OCI-LY1 (cell line): ENCODE measurements around the gene FTCD.
"Not testable (repeated sequence)": the region's sequence is repeated elsewhere in the genome, so short reads cannot be mapped to it uniquely, and the experiment has no call there.

Source experiments
- H2AFZ ChIP-seq: fragments of 200-600 bp; sonication (generic), shearing (Covaris generic); 2 replicates; pipeline ENCODE4 v1.6.0; 2014; ENCODE audit warnings: antibody characterized with exemption, mild to moderate bottlenecking, low read length
- H3F3A ChIP-seq: fragments of 200-600 bp; sonication (generic), shearing (Covaris generic); 2 replicates; pipeline ENCODE4 v1.6.0; 2014; ENCODE audit warnings: mild to moderate bottlenecking, antibody characterized with exemption, low read length, moderate library complexity; ENCODE audit not compliant: insufficient read depth
- H3K27ac ChIP-seq: fragments of 200-600 bp; sonication (generic); 2 replicates; pipeline ENCODE4 v1.5.1; 2014; ENCODE audit warnings: low read length, mixed run types, mild to moderate bottlenecking, low read depth; ENCODE audit not compliant: poor library complexity, severe bottlenecking
- H3K27me3 ChIP-seq: fragments of 200-600 bp; sonication (generic); 2 replicates; pipeline ENCODE4 v1.6.0; 2014; ENCODE audit warnings: antibody characterized with exemption, mild to moderate bottlenecking, low read length, moderate library complexity; ENCODE audit not compliant: insufficient read depth
- H3K36me3 ChIP-seq: fragments of 200-600 bp; sonication (generic); 2 replicates; pipeline ENCODE4 v1.6.1; 2014; ENCODE audit warnings: mild to moderate bottlenecking, antibody characterized with exemption, low read length, moderate library complexity, mixed read lengths; ENCODE audit not compliant: insufficient read depth
- H3K4me1 ChIP-seq: fragments of 200-600 bp; sonication (generic); 2 replicates; pipeline ENCODE4 v1.5.1; 2014; ENCODE audit warnings: mild to moderate bottlenecking, low read length, moderate library complexity; ENCODE audit not compliant: insufficient read depth, severe bottlenecking
- H3K4me2 ChIP-seq: fragments of 200-600 bp; sonication (generic), shearing (Covaris generic); 2 replicates; pipeline ENCODE4 v1.6.1; 2014; ENCODE audit warnings: low read length
- H3K4me3 ChIP-seq: fragments of 200-600 bp; sonication (generic); 2 replicates; pipeline ENCODE4 v1.5.1; 2014; ENCODE audit warnings: low read length, low read depth, mild to moderate bottlenecking, mixed read lengths; ENCODE audit not compliant: poor library complexity, severe bottlenecking
- H3K79me2 ChIP-seq: fragments of 200-600 bp; shearing (Covaris generic); 2 replicates; pipeline ENCODE4 v1.6.1; 2016; ENCODE audit warnings: mixed run types, low read length, mixed read lengths; ENCODE audit not compliant: insufficient read depth
- H3K9ac ChIP-seq: fragments of 200-600 bp; sonication (generic), shearing (Covaris generic); 2 replicates; pipeline ENCODE4 v1.6.1; 2014; ENCODE audit warnings: mild to moderate bottlenecking, low read length, mixed read lengths
- H3K9me2 ChIP-seq: fragments of 200-600 bp; sonication (generic), shearing (Covaris generic); 2 replicates; pipeline ENCODE4 v1.6.1; 2014; ENCODE audit warnings: low read depth, mild to moderate bottlenecking, low read length, mixed read lengths
- H3K9me3 ChIP-seq: fragments of 200-600 bp; shearing (Covaris generic); 2 replicates; pipeline ENCODE4 v1.6.1; 2014; ENCODE audit warnings: low read length, mixed read lengths
- H4K20me1 ChIP-seq: fragments of 200-600 bp; sonication (generic), shearing (Covaris generic); 2 replicates; pipeline ENCODE4 v1.6.0; 2016; ENCODE audit warnings: mild to moderate bottlenecking, low read length; ENCODE audit not compliant: insufficient read depth
- CTCF ChIP-seq: fragments of 200-600 bp; sonication (generic), shearing (Covaris generic); IDR thresholded peaks from 2 replicates; pipeline ENCODE4 v1.5.1; 2017; ENCODE audit warnings: mild to moderate bottlenecking, antibody characterized with exemption, low read length, moderate library complexity, mixed read lengths
- EZH2 ChIP-seq: fragments of 200-600 bp; sonication (generic), shearing (Covaris generic); IDR thresholded peaks from 2 replicates; pipeline ENCODE4 v1.8.0; 2017; ENCODE audit warnings: borderline replicate concordance, mixed run types, mild to moderate bottlenecking, antibody characterized with exemption, low read length, moderate library complexity, mixed read lengths

FTCD gene

GRCh38 chr21:46110499-46111192 is 44.7 kb downstream of the FTCD start:
- Histone ChIP-seq H3K9me3 (peaks cover 9% of the 10 kb centered on the region; the same call in 1 of the 2 replicates), H3K27ac (no peak overlapping the region), H3K36me3 (no peaks in the 10 kb centered on the region; the same call in 1 of the 2 replicates), H3K27me3 (peaks cover 5% of the 10 kb centered on the region; the same call in 1 of the 2 replicates), H3K79me2 (no peaks in the 10 kb centered on the region), H3K4me2 (no peak overlapping the region), H3K9me2 (no peaks in the 10 kb centered on the region), H3K4me1 (no peaks in the 10 kb centered on the region), H2AFZ (no peak overlapping the region), H3F3A (no peaks in the 10 kb centered on the region), H4K20me1 (no peaks in the 10 kb centered on the region), H3K4me3 (no peak overlapping the region), H3K9ac (no peak overlapping the region)
- TF ChIP-seq CTCF = no peak
- no peak for TF ChIP-seq EZH2

- no peak overlapping the region for H3K9ac ChIP-seq
- TF ChIP-seq EZH2 (no peak), CTCF (no peak)
- no peaks in the 10 kb centered on the region; the same call in 1 of the 2 replicates for H3K27me3 ChIP-seq
- H3K4me3 ChIP-seq = no peak overlapping the region
- no peak overlapping the region for H3K27ac ChIP-seq
- H3K9me3 ChIP-seq = peaks cover 7% of the 10 kb centered on the region; the same call in 1 of the 2 replicates
- no peaks in the 10 kb centered on the region for H3F3A ChIP-seq
- H2AFZ ChIP-seq = no peak overlapping the region
- no peaks in the 10 kb centered on the region for H4K20me1 ChIP-seq
- no peaks in the 10 kb centered on the region for H3K79me2 ChIP-seq
- H3K36me3 ChIP-seq = no peaks in the 10 kb centered on the region; the same call in 1 of the 2 replicates
- H3K4me1 ChIP-seq = no peaks in the 10 kb centered on the region
- H3K4me2 ChIP-seq = no peak overlapping the region
- no peaks in the 10 kb centered on the region for H3K9me2 ChIP-seq
Observed at GRCh38 chr21:46109313-46110221, 45.8 kb downstream of the FTCD start.

GRCh38 chr21:46108827-46109312 is 46.5 kb downstream of the FTCD start:
- no peak overlapping the region for H3K9ac ChIP-seq
- no peak overlapping the region for H3K4me2 ChIP-seq
- H2AFZ ChIP-seq = no peak overlapping the region
- TF ChIP-seq CTCF (no peak), EZH2 (no peak)
- no peak overlapping the region for H3K27ac ChIP-seq
- peaks cover 11% of the 10 kb centered on the region; the same call in 1 of the 2 replicates for H3K9me3 ChIP-seq
- H3K36me3 ChIP-seq = no peaks in the 10 kb centered on the region
- H3K27me3 ChIP-seq = no peaks in the 10 kb centered on the region; the same call in 1 of the 2 replicates
- H3K4me3 ChIP-seq = no peak overlapping the region
- no peaks in the 10 kb centered on the region for H3F3A ChIP-seq
- H3K79me2 ChIP-seq = no peaks in the 10 kb centered on the region
- no peaks in the 10 kb centered on the region for H4K20me1 ChIP-seq
- H3K4me1 ChIP-seq = no peaks in the 10 kb centered on the region
- no peaks in the 10 kb centered on the region for H3K9me2 ChIP-seq

- H3K9me3 ChIP-seq = peaks cover 11% of the 10 kb centered on the region
- H3K79me2 ChIP-seq, H3K9me2 ChIP-seq, H3F3A ChIP-seq, H3K27ac ChIP-seq, H3K4me2 ChIP-seq, H3K36me3 ChIP-seq, H2AFZ ChIP-seq, H3K27me3 ChIP-seq, H4K20me1 ChIP-seq, H3K9ac ChIP-seq, H3K4me1 ChIP-seq, H3K4me3 ChIP-seq: not testable (repeated sequence)
Observed at GRCh38 chr21:46107376-46107775, 48.0 kb downstream of the FTCD start.
